Stimulated activated naive B cell treated with anti-CD40 and anti-IgM and Interleukin-4, amounts not matched to agents 10 μg/mL and 1 μg/mL and 100 μg/mL, for 72 hours (primary cell): Measurements from ENCODE around the gene NELFCD.
"Not testable (repeated sequence)": the region's sequence is repeated elsewhere in the genome, so short reads cannot be mapped to it uniquely, and the experiment has no call there.

ENCODE experiments used
- ATAC-seq, 2 donors: fragments of 150-1000 bp; cut with Tn5 transposase; replicated peaks; 2 replicates each; pipeline ENCODE4 v1.10.0; 2021; ENCODE audit warnings: moderate library complexity in 1 of 2
- DNase-seq: peaks from one replicate; pipeline ENCODE4 v3.0.0; 2021
- H3K27ac Mint-ChIP-seq: one replicate; pipeline ENCODE4 v1.8.0; 2022; ENCODE audit warnings: mild to moderate bottlenecking, mixed read lengths
- H3K27me3 Mint-ChIP-seq, 2 donors: one replicate each; pipeline ENCODE4 v1.8.0; 2022; ENCODE audit warnings: mixed read lengths in 2 of 2
- H3K36me3 Mint-ChIP-seq, 2 donors: one replicate each; pipeline ENCODE4 v1.8.0; 2022; ENCODE audit warnings: mixed read lengths in 2 of 2, mild to moderate bottlenecking in 1 of 2
- H3K4me1 Mint-ChIP-seq, 2 donors: one replicate each; pipeline ENCODE4 v1.8.0; 2022; ENCODE audit warnings: mixed read lengths in 2 of 2, mild to moderate bottlenecking in 1 of 2
- H3K4me3 Mint-ChIP-seq, 2 donors: one replicate each; pipeline ENCODE4 v1.8.0; 2022; ENCODE audit warnings: mild to moderate bottlenecking in 2 of 2, mixed read lengths in 2 of 2, moderate library complexity in 1 of 2
- H3K9me3 Mint-ChIP-seq, 2 donors: one replicate each; pipeline ENCODE4 v1.8.0; 2022; ENCODE audit warnings: mixed read lengths in 2 of 2, mild to moderate bottlenecking in 1 of 2

Gene NELFCD

DNA sequence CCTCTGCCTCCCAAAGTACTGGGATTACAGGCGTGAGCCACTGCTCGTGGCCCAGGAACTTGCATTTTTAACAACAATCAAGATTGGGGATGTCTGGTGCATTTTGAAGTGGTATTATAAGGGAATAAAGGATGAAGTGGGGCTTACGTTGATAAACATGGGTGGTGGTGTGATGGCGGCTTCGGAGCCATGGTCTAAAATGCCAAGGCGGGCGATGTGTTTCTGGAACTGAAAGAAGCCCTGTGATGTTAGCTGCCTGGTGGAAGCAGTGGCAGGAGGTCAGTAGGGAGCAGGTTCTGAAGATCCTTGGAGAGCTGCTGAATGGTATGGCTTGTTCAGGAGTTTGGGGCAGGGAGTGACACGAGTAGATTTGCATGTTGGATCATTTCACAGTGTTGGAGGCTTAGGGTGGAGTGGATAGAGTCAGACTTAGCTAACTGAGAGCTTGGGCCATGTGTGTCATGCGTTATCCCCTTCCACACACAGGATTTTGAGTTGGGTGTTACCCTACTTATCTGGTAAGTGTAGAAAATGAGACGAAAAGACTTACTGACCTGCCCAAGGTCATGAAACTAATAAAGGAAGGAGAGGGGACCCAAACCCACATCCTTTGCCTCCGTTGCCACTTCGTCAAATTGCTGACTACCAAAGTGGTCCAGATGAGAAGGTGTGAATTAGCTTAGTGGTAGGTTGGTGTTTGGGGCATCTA is 1.5 kb downstream of the NELFCD start:
- H3K27ac Mint-ChIP-seq: peak overlapping the region; percentile 83
- H3K9me3 Mint-ChIP-seq: peaks cover 0 to 3% of the 10 kb centered on the region in 2 donors
- H3K4me1 Mint-ChIP-seq: peaks cover 33 to 46% of the 10 kb centered on the region in 2 donors
- H3K27me3 Mint-ChIP-seq: no peaks in the 10 kb centered on the region
- peak overlapping the region; percentile 89 to 92 for H3K4me3 Mint-ChIP-seq
- no peak for DNase-seq
- ATAC-seq: no peak
- peaks cover 12 to 29% of the 10 kb centered on the region in 2 donors for H3K36me3 Mint-ChIP-seq

DNA sequence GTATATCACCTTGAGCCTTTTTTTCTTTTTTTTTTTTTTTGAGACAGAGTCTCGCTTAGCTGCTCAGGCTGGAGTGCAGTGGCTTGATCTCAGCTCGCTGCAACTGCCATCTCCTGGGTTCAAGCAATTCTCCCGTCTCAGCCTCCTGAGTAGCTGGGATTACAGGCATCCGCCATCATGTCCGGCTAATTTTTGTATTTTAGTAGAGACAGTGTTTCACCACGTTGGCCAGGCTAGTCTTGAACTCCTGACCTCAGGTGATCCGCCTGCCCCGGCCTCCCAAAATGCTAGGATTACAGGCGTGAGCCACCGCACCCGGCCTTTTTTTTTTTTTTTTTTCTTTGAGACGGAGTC is 2.0 kb downstream of the NELFCD start:
- not testable (repeated sequence) for H3K27me3 Mint-ChIP-seq, H3K27ac Mint-ChIP-seq, ATAC-seq

GRCh38 chr20:58984691-58985090 is 3.6 kb downstream of the NELFCD start:
- Mint-ChIP-seq H3K4me1 (peaks cover 26 to 49% of the 10 kb centered on the region in 2 donors), H3K27ac (peak overlapping the region; percentile 4), H3K4me3 (no peak overlapping the region), H3K9me3 (peaks cover 0 to 3% of the 10 kb centered on the region in 2 donors), H3K36me3 (peaks cover 23 to 44% of the 10 kb centered on the region in 2 donors), H3K27me3 (no peaks in the 10 kb centered on the region)
- ATAC-seq: no peak
- DNase-seq: no peak

More for the DNA sequence above, 2.0 kb downstream of the NELFCD start:
- Mint-ChIP-seq H3K36me3 (peaks cover 17 to 34% of the 10 kb centered on the region in 2 donors), H3K4me1 (peaks cover 33 to 50% of the 10 kb centered on the region in 2 donors)
- DNase-seq, H3K9me3 Mint-ChIP-seq, H3K4me3 Mint-ChIP-seq: not testable (repeated sequence)

GRCh38 chr20:58985656-58986055 is 4.6 kb downstream of the NELFCD start:
- H3K9me3 Mint-ChIP-seq: peaks cover 0 to 3% of the 10 kb centered on the region in 2 donors
- H3K4me3 Mint-ChIP-seq: no peak overlapping the region
- ATAC-seq (no peak), DNase-seq (no peak)
- H3K36me3 Mint-ChIP-seq: peaks cover 27 to 46% of the 10 kb centered on the region in 2 donors
- no peaks in the 10 kb centered on the region for H3K27me3 Mint-ChIP-seq
- no peak overlapping the region for H3K27ac Mint-ChIP-seq
- peaks cover 24 to 49% of the 10 kb centered on the region in 2 donors for H3K4me1 Mint-ChIP-seq

- H3K9me3 Mint-ChIP-seq: peaks cover 0 to 3% of the 10 kb centered on the region in 2 donors
- H3K36me3 Mint-ChIP-seq: peaks cover 33 to 53% of the 10 kb centered on the region in 2 donors
- peak overlapping the region; percentile 0 for H3K27ac Mint-ChIP-seq
- H3K27me3 Mint-ChIP-seq: no peaks in the 10 kb centered on the region
- no peak overlapping the region for H3K4me3 Mint-ChIP-seq
- H3K4me1 Mint-ChIP-seq: peaks cover 24 to 49% of the 10 kb centered on the region in 2 donors
- no peak for ATAC-seq
- no peak for DNase-seq
Observed at GRCh38 chr20:58986286-58986967, 5.4 kb downstream of the NELFCD start.

GRCh38 chr20:58986968-58987517 is 6.0 kb downstream of the NELFCD start:
- H3K4me1 Mint-ChIP-seq: peaks cover 24 to 48% of the 10 kb centered on the region in 2 donors
- DNase-seq (no peak), ATAC-seq (no peak)
- peak overlapping the region; percentile 0 for H3K27ac Mint-ChIP-seq
- peaks cover 38 to 58% of the 10 kb centered on the region in 2 donors for H3K36me3 Mint-ChIP-seq
- no peak overlapping the region for H3K4me3 Mint-ChIP-seq
- H3K27me3 Mint-ChIP-seq: no peaks in the 10 kb centered on the region
- peaks cover 0 to 3% of the 10 kb centered on the region in 2 donors for H3K9me3 Mint-ChIP-seq

- Mint-ChIP-seq H3K4me1 (peaks cover 18 to 45% of the 10 kb centered on the region in 2 donors), H3K27me3 (no peaks in the 10 kb centered on the region), H3K4me3 (no peak overlapping the region), H3K27ac (no peak overlapping the region), H3K36me3 (peaks cover 42 to 58% of the 10 kb centered on the region in 2 donors), H3K9me3 (no peaks in the 10 kb centered on the region)
- ATAC-seq: no peak
- no peak for DNase-seq
Observed at GRCh38 chr20:58987790-58988564, 6.9 kb downstream of the NELFCD start.

GRCh38 chr20:58988565-58988882 is 7.5 kb downstream of the NELFCD start:
- DNase-seq (no peak), ATAC-seq (no peak)
- H3K4me3 Mint-ChIP-seq: no peak overlapping the region
- peak overlapping the region; percentile 65 for H3K27ac Mint-ChIP-seq
- H3K27me3 Mint-ChIP-seq: no peaks in the 10 kb centered on the region
- peaks cover 18 to 51% of the 10 kb centered on the region in 2 donors for H3K4me1 Mint-ChIP-seq
- H3K36me3 Mint-ChIP-seq: peaks cover 43 to 62% of the 10 kb centered on the region in 2 donors
- no peaks in the 10 kb centered on the region for H3K9me3 Mint-ChIP-seq

DNA sequence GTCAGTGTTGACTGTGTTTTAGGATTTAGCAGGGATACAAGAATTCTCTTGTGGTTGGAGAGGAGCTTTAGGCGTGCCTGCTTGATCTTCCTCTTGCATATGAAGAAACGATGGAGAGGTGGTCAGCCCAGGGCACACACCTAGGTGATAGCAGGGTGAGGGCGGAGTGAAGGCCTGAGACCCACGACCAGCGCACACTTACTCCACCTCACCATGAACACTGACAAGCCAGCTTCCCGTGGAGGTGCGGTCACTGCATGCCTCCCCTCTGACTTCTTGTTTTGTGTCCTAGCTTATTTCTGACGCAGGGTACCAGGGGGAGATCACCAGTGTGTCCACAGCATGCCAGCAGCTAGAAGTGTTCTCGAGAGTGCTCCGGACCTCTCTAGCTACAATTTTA is 8.1 kb downstream of the NELFCD start:
- H3K36me3 Mint-ChIP-seq: peaks cover 48 to 64% of the 10 kb centered on the region in 2 donors
- no peaks in the 10 kb centered on the region for H3K9me3 Mint-ChIP-seq
- peaks cover 15 to 51% of the 10 kb centered on the region in 2 donors for H3K4me1 Mint-ChIP-seq
- H3K4me3 Mint-ChIP-seq: no peak overlapping the region
- DNase-seq: no peak
- ATAC-seq: no peak
- H3K27me3 Mint-ChIP-seq: no peaks in the 10 kb centered on the region
- H3K27ac Mint-ChIP-seq: peak overlapping the region; percentile 65

DNA sequence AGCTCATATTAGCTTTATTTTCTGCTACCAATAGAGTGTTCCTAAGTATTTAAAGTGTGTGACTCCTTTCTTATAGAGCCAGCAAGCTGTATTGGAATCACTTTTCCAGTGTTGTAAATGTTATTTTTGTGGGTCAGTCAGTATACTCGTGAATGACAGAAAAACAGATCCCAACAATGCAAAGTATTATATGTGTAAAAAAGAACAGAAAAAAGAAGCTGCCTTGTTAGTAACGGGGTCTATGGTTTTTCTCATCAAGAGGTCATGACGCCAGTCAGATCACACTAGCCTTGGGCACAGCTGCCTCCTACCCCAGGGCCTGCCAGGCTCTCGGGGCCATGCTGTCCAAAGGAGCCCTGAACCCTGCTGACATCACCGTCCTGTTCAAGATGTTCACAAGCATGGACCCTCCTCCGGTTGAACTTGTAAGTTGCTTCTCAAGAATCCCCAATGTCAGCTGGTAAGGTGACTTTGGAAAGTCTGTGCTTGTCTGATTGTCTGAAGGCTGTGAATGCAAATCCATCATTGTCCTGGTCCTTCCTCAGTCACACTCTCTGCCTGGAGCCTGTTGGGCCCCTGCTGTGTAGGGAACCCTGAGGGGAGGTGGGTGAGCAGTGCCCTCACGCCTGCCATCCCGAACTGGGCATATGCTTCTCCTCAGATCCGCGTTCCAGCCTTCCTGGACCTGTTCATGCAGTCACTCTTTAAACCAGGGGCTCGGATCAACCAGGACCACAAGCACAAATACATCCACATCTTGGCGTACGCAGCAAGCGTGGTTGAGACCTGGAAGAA is 9.8 kb downstream of the NELFCD start:
- Mint-ChIP-seq H3K4me1 (peaks cover 20 to 55% of the 10 kb centered on the region in 2 donors), H3K27me3 (no peaks in the 10 kb centered on the region), H3K27ac (peak overlapping the region; percentile 71), H3K4me3 (peak overlapping the region in 1 of 2 donors; percentile 8), H3K36me3 (peaks cover 59 to 72% of the 10 kb centered on the region in 2 donors), H3K9me3 (no peaks in the 10 kb centered on the region)
- ATAC-seq (no peak), DNase-seq (no peak)

DNA sequence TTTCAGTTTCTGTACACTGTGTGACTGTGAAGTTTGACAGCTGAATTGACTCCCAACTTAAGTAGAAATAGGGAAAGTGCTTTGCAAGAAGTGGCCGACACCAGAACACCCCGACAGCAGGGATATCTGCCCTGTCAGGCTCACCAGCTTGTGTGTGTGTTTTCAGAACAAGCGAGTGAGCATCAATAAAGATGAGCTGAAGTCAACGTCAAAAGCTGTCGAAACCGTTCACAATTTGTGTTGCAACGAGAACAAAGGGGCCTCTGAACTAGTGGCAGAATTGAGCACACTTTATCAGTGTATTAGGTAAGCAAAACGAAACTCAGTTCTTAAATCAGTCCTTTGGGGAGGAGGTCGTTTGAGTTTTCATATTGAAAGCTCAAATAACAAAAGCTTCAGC is 10.7 kb downstream of the NELFCD start:
- no peak for DNase-seq
- peak overlapping the region; percentile 71 for H3K27ac Mint-ChIP-seq
- H3K36me3 Mint-ChIP-seq: peaks cover 62 to 79% of the 10 kb centered on the region in 2 donors
- H3K27me3 Mint-ChIP-seq: no peaks in the 10 kb centered on the region
- no peak for ATAC-seq
- H3K9me3 Mint-ChIP-seq: no peaks in the 10 kb centered on the region
- H3K4me1 Mint-ChIP-seq: peaks cover 27 to 60% of the 10 kb centered on the region in 2 donors
- no peak overlapping the region for H3K4me3 Mint-ChIP-seq

- Mint-ChIP-seq H3K4me3 (no peak overlapping the region), H3K27ac (peak overlapping the region; percentile 95), H3K36me3 (peaks cover 66 to 79% of the 10 kb centered on the region in 2 donors), H3K27me3 (no peaks in the 10 kb centered on the region), H3K4me1 (peaks cover 30 to 68% of the 10 kb centered on the region in 2 donors), H3K9me3 (no peaks in the 10 kb centered on the region)
- ATAC-seq (peak; percentile 4 to 11), DNase-seq (no peak)
Observed at GRCh38 chr20:58992911-58993310, 11.9 kb downstream of the NELFCD start.

DNA sequence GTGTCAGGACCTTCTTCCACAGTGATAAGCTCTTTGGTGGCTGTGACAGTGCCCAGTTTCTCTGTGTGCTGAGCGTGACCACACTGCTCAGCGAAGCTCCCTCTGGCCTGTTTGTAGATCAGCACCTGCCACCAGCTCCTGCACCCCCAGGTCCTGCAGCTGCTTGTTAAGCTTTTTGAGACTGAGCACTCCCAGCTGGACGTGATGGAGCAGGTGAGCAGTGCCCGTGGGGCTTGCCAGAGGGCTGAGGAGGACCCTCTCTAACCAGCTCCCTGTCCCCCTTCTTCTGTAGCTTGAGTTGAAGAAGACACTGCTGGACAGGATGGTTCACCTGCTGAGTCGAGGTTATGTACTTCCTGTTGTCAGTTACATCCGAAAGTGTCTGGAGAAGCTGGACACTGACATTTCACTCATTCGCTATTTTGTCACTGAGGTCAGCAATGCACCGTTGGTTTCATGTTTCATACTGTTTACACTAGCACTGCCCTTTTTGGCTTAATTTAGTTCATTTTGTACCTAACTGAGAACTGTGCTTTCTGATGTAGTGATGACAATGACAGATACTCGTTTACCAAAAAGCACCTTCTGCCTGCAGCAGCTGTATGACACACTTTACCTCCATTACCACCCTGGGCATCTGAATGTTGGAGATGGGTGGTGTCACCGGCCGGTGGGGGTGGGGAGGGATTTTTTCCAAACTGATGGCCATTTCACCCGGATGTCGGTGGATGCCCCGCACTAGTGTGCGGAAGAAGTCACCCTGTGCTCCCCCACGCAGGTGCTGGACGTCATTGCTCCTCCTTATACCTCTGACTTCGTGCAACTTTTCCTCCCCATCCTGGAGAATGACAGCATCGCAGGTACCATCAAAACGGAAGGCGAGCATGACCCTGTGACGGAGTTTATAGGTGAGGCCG is 12.5 kb downstream of the NELFCD start:
- DNase-seq (no peak), ATAC-seq (peak; percentile 54 to 57)
- H3K4me1 Mint-ChIP-seq: peaks cover 30 to 72% of the 10 kb centered on the region in 2 donors
- H3K36me3 Mint-ChIP-seq: peaks cover 69 to 82% of the 10 kb centered on the region in 2 donors
- H3K27me3 Mint-ChIP-seq: no peaks in the 10 kb centered on the region
- no peaks in the 10 kb centered on the region for H3K9me3 Mint-ChIP-seq
- H3K4me3 Mint-ChIP-seq: peak overlapping the region; percentile 41 to 53
- H3K27ac Mint-ChIP-seq: peak overlapping the region; percentile 95
